BLaER1 (cell line): ENCODE measurements around the gene OPCML.

Experiments
- H3K27ac ChIP-seq: shearing (Covaris generic); formaldehyde crosslinking; 2 replicates; pipeline ENCODE4 v1.8.1; 2022
- H3K27me3 ChIP-seq: shearing (Covaris generic); formaldehyde crosslinking; 2 replicates; pipeline ENCODE4 v1.8.1; 2022
- H3K36me3 ChIP-seq: shearing (Covaris generic); formaldehyde crosslinking; 2 replicates; pipeline ENCODE4 v1.8.1; 2022
- H3K4me1 ChIP-seq: shearing (Covaris generic); formaldehyde crosslinking; 2 replicates; pipeline ENCODE4 v1.8.1; 2022
- H3K4me2 ChIP-seq: shearing (Covaris generic); formaldehyde crosslinking; 2 replicates; pipeline ENCODE4 v1.8.1; 2022
- H3K4me3 ChIP-seq: shearing (Covaris generic); formaldehyde crosslinking; 2 replicates; pipeline ENCODE4 v1.8.1; 2022
- H3K9ac ChIP-seq: shearing (Covaris generic); formaldehyde crosslinking; 2 replicates; pipeline ENCODE4 v1.8.1; 2022
- H3K9me3 ChIP-seq: shearing (Covaris generic); formaldehyde crosslinking; 2 replicates; pipeline ENCODE4 v1.8.1; 2022
- H4K20me1 ChIP-seq: shearing (Covaris generic); formaldehyde crosslinking; 2 replicates; pipeline ENCODE4 v1.8.1; 2022
- Cebpa-rat ChIP-seq: shearing (Covaris generic); IDR thresholded peaks from 2 replicates; pipeline ENCODE4 v1.8.1; 2022

Gene OPCML

GRCh38 chr11:133524488-133524887 lies 7.8 kb downstream of the OPCML start:
- no peaks in the 10 kb centered on the region; the same call in 1 of the 2 replicates for H3K27me3 ChIP-seq
- no peak for TF ChIP-seq Cebpa-rat

GRCh38 chr11:133522344-133522743 lies 10.0 kb downstream of the OPCML start:
- Histone ChIP-seq H4K20me1 (no peaks in the 10 kb centered on the region), H3K27ac (no peak overlapping the region), H3K4me2 (no peak overlapping the region), H3K4me3 (no peak overlapping the region), H3K36me3 (no peaks in the 10 kb centered on the region), H3K9me3 (no peaks in the 10 kb centered on the region), H3K9ac (no peak overlapping the region), H3K27me3 (no peaks in the 10 kb centered on the region), H3K4me1 (peaks cover 19% of the 10 kb centered on the region)
- no peak for TF ChIP-seq Cebpa-rat

More at GRCh38 chr11:133524488-133524887, 7.8 kb downstream of the OPCML start:
- Histone ChIP-seq H3K27ac (no peak overlapping the region), H3K4me2 (no peak overlapping the region), H3K9ac (no peak overlapping the region), H4K20me1 (no peaks in the 10 kb centered on the region), H3K36me3 (no peaks in the 10 kb centered on the region), H3K9me3 (no peaks in the 10 kb centered on the region), H3K4me1 (peaks cover 23% of the 10 kb centered on the region), H3K4me3 (no peak overlapping the region)

DNA sequence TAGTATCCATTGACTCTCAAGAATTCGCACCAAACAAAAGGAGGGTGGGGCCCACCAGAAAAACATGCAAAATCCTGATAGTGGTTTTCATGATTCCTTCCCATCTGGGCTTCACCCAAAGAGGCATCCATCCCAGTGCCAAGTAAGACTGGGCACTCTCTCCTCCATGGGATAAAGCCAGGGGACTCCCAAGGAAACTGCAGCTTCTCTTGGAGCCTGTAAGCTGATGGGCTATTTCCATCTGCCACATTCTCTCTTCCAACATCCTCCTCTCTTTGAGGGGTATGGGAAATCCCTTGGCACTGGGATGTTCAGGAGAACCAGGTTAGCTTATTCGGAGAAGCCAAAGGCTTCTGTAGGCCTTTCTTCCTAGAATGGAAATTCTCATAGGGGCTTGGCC lies 10.8 kb downstream of the OPCML start:
- no peak overlapping the region for H3K27ac ChIP-seq
- no peaks in the 10 kb centered on the region for H3K27me3 ChIP-seq
- H3K9ac ChIP-seq: no peak overlapping the region
- no peaks in the 10 kb centered on the region for H4K20me1 ChIP-seq
- no peaks in the 10 kb centered on the region for H3K36me3 ChIP-seq
- no peak for TF ChIP-seq Cebpa-rat
- no peak overlapping the region for H3K4me3 ChIP-seq
- peaks cover 19% of the 10 kb centered on the region for H3K4me1 ChIP-seq
- H3K4me2 ChIP-seq: peak overlapping the region; percentile 48
- H3K9me3 ChIP-seq: no peaks in the 10 kb centered on the region

GRCh38 chr11:133520707-133521106 lies 11.6 kb downstream of the OPCML start:
- no peaks in the 10 kb centered on the region for H3K36me3 ChIP-seq
- no peak overlapping the region for H3K27ac ChIP-seq
- H3K4me3 ChIP-seq: no peak overlapping the region
- TF ChIP-seq Cebpa-rat: no peak
- no peaks in the 10 kb centered on the region for H3K9me3 ChIP-seq
- no peak overlapping the region for H3K9ac ChIP-seq
- no peaks in the 10 kb centered on the region for H3K27me3 ChIP-seq
- peaks cover 25% of the 10 kb centered on the region for H3K4me1 ChIP-seq
- H3K4me2 ChIP-seq: peak overlapping the region; percentile 48
- no peaks in the 10 kb centered on the region for H4K20me1 ChIP-seq

DNA sequence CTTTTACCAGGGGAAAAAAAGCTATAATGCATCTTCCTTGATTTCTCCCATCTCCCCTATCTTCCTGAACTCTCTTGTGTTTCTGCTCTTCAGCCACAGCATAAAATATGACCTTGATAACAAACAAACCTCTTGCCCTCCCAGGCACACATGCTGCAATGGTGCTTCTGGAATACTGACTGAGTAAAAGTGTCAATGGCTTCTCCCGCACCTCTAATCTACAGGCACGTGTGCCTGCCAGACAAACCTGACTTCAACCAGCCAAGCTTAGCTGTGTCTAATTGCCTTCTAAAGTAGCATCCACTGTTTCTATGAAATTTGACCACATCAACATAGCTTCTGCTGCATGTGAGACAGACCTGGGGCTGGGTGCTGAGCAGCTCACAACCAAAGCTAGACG lies 12.7 kb downstream of the OPCML start:
- TF ChIP-seq Cebpa-rat: no peak
- Histone ChIP-seq H3K27ac (no peak overlapping the region), H3K36me3 (no peaks in the 10 kb centered on the region), H3K9ac (no peak overlapping the region), H3K4me1 (peaks cover 35% of the 10 kb centered on the region), H3K4me2 (no peak overlapping the region), H3K27me3 (no peaks in the 10 kb centered on the region), H3K9me3 (no peaks in the 10 kb centered on the region), H4K20me1 (no peaks in the 10 kb centered on the region), H3K4me3 (no peak overlapping the region)

DNA sequence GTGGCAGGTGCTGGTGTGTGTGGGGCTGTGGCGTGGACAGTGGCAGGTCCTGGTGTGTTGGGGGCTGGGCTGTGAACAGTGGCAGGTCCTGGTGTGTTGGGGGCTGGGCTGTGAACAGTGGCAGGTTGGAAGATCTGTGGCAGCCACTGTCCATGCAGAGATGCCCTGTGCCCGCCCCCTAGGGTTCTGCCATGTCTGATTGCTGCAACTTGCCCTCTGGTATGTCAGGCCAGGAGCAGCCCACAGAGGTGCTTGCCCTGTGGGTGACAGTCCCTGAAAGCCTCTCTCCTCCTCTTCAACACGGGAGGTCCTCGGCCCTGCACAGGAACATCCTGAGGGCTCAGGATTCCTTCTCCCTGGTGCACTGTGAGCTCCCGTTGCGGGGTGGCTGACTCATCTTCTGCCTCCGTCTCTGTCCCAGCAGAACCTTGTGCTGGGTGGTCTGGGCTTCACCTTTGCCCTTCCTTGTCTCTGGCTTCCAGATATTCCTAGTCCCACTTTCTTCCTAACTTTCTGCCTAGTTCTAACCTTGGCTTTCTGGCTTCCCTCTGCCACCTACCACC lies 13.5 kb downstream of the OPCML start:
- Histone ChIP-seq H3K4me3 (no peak overlapping the region), H3K9me3 (no peaks in the 10 kb centered on the region), H3K4me1 (peaks cover 35% of the 10 kb centered on the region)

GRCh38 chr11:133516845-133517244 lies 15.5 kb downstream of the OPCML start:
- H3K36me3 ChIP-seq: no peaks in the 10 kb centered on the region
- no peak overlapping the region for H3K9ac ChIP-seq
- H4K20me1 ChIP-seq: no peaks in the 10 kb centered on the region
- no peaks in the 10 kb centered on the region for H3K9me3 ChIP-seq
- no peak for TF ChIP-seq Cebpa-rat
- H3K4me2 ChIP-seq: no peak overlapping the region
- no peak overlapping the region for H3K27ac ChIP-seq
- no peak overlapping the region for H3K4me3 ChIP-seq
- peaks cover 35% of the 10 kb centered on the region for H3K4me1 ChIP-seq
- H3K27me3 ChIP-seq: no peaks in the 10 kb centered on the region

More for the DNA sequence above, 13.5 kb downstream of the OPCML start:
- H4K20me1 ChIP-seq: no peaks in the 10 kb centered on the region
- TF ChIP-seq Cebpa-rat: no peak
- no peaks in the 10 kb centered on the region for H3K36me3 ChIP-seq
- no peaks in the 10 kb centered on the region for H3K27me3 ChIP-seq
- no peak overlapping the region for H3K27ac ChIP-seq
- no peak overlapping the region for H3K4me2 ChIP-seq
- no peak overlapping the region for H3K9ac ChIP-seq

DNA sequence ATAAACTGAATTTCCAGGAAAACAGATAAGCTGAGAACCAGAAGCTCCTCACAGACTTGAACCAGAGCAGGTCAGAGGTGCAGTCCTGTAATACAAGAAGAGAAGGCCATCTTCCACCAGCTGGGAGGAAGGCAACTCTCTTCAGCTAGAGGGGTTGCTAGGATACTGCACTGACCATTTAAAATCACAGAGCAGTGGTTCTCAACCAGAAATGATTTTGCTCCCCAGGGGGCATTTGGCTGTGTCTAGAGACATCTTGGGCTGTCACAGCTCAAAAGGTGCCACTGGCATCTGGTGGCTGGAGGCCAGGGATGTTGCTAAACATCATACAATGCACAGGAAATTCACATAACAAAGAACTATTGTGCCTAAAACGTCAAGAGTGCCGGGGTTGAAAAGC lies 17.2 kb downstream of the OPCML start:
- H3K36me3 ChIP-seq: no peaks in the 10 kb centered on the region
- no peak overlapping the region for H3K4me3 ChIP-seq
- H3K4me1 ChIP-seq: peaks cover 20% of the 10 kb centered on the region
- H3K9ac ChIP-seq: no peak overlapping the region
- H4K20me1 ChIP-seq: no peaks in the 10 kb centered on the region
- H3K4me2 ChIP-seq: peak overlapping the region; percentile 56
- no peak for TF ChIP-seq Cebpa-rat
- H3K27ac ChIP-seq: no peak overlapping the region
- H3K27me3 ChIP-seq: no peaks in the 10 kb centered on the region
- no peaks in the 10 kb centered on the region for H3K9me3 ChIP-seq

DNA sequence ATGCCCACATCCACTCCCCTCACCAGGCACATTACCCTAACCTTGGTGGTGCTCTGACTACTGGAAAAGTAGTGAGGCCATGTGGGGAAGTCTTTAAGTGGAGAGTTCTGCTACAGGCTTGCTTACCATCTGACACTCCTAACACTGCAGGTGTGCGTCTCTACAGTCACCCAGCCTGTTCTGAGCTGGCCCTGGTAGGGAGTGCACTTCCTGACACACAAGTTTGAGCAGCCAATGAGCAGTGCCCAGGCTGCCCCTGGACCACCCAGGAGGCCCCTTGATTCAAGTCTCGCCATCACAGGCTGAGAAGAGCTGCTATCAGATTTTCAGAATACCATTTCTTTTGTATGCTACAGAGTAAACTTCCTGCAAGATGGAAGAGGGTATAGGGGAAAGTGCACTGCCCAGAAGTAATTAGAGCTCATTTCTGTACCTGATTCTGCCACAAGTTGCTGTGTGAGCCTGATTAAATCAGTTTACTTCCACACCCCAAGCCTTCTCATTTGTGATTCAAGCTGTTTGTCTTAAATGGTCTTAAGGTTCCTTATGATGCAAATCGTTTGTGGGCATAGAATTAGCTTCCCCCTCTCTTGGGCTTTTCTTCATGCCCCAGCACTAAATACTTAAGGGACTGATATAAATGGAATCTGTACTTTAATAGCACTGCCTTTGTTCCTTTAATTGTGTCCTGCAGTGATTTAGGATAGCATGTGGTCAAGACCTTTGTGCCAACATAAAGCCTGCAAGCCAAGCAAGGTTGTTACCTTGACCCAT lies 22.2 kb downstream of the OPCML start:
- Histone ChIP-seq H3K4me3 (no peak overlapping the region), H3K36me3 (no peaks in the 10 kb centered on the region), H3K27ac (no peak overlapping the region), H3K9ac (no peak overlapping the region), H3K4me2 (no peak overlapping the region), H3K4me1 (peaks cover 29% of the 10 kb centered on the region), H3K27me3 (no peaks in the 10 kb centered on the region; the same call in 1 of the 2 replicates), H3K9me3 (no peaks in the 10 kb centered on the region), H4K20me1 (peaks cover 13% of the 10 kb centered on the region; the same call in 1 of the 2 replicates)
- TF ChIP-seq Cebpa-rat: no peak

- H3K4me3 ChIP-seq: no peak overlapping the region
- H3K27ac ChIP-seq: no peak overlapping the region
- peaks cover 13% of the 10 kb centered on the region; the same call in 1 of the 2 replicates for H4K20me1 ChIP-seq
- H3K9ac ChIP-seq: no peak overlapping the region
- TF ChIP-seq Cebpa-rat: no peak
- H3K36me3 ChIP-seq: no peaks in the 10 kb centered on the region
- H3K9me3 ChIP-seq: no peaks in the 10 kb centered on the region
- H3K4me2 ChIP-seq: no peak overlapping the region
- H3K4me1 ChIP-seq: peaks cover 41% of the 10 kb centered on the region
- no peaks in the 10 kb centered on the region; the same call in 1 of the 2 replicates for H3K27me3 ChIP-seq
Observed at GRCh38 chr11:133508468-133508867, 23.8 kb downstream of the OPCML start.
